AG04450 (cell line): ENCODE results near the gene ABCC3. TPM values are rescaled to one million over a fixed set of nuclear protein-coding genes. Genes with fewer than 3 reads are reported as not detected.

Experiments used
- CTCF ChIA-PET: fragments of 300-600, 350-600 bp; formaldehyde crosslinking; extraction: SDS; loops from one replicate; lab custom pipeline; 2022; ENCODE audit warnings: antibody characterized with exemption, inconsistent platforms; lab: Charles Lee
- POLR2A ChIA-PET: fragments of 350-600 bp; formaldehyde crosslinking; extraction: SDS; loops from one replicate; lab custom pipeline; 2021; ENCODE audit warnings: antibody characterized with exemption, inconsistent platforms; lab: Yijun Ruan, JAX
- DNase-seq: peaks from one replicate; pipeline ENCODE4 v3.0.0-alpha.2; 2011; ENCODE audit warnings: low read depth, low spot score
- H3K27ac ChIP-seq: one replicate; pipeline ENCODE4 v1.5.1; 2012; ENCODE audit warnings: low read depth, low read length, control low read depth
- H3K27me3 ChIP-seq: one replicate; pipeline ENCODE4 v1.6.0; 2012; ENCODE audit warnings: low read length; ENCODE audit not compliant: control insufficient read depth, insufficient read depth
- H3K4me3 ChIP-seq: 2 replicates; pipeline ENCODE4 v1.5.1; 2011; ENCODE audit warnings: mild to moderate bottlenecking, low read depth, low read length, control low read depth
- H3K9me3 ChIP-seq: 2 replicates; pipeline ENCODE4 v1.5.1; 2012; ENCODE audit warnings: low read length; ENCODE audit not compliant: control insufficient read depth, insufficient read depth
- polyA plus RNA-seq: library from polyadenylated mRNA; depleted of rRNA; stranded (reverse); fragments of >200 nt; gene quantifications from 2 replicates; pipeline ENCODE4 v1.2.3, GENCODE V29; 2011
- TF ChIP-seq, protein P1 (sequence below): IDR thresholded peaks from 2 replicates; pipeline ENCODE4 v1.5.1; 2011; ENCODE audit warnings: low read depth, low read length, control low read depth, inconsistent platforms

The ABCC3 gene
- polyA plus RNA-seq, 1 experiment, result 21.7 TPM

DNA sequence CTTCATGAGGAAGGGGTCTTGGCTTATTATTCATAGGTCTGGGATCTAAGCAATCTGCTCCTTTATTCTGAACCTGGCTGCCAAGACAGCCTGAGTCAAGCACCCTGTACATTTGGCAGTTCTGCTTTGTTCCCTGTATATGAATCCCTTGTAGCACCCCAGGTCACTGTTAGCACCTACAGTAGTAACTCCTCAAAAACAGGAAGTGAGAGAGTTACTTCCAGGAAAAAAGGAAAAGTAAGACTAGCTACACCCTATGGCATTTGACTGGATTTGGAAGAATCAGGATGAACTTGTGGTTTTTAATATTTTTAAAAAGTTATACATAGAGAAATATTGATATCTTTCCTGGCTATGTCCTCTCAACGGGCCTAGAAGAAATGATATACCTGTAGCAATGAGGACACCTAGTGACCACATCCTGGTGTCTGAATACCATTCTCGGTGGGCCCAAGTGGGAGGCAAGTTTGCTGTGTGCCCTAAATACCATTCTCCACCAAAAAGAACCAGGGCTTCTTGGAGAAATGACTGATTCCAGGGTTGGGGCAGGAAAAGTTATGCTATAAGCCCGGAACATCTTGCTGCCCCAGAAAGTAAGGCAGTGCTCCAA, 63.1 kb downstream of the ABCC3 start:
- TF ChIP-seq, protein P1, sequence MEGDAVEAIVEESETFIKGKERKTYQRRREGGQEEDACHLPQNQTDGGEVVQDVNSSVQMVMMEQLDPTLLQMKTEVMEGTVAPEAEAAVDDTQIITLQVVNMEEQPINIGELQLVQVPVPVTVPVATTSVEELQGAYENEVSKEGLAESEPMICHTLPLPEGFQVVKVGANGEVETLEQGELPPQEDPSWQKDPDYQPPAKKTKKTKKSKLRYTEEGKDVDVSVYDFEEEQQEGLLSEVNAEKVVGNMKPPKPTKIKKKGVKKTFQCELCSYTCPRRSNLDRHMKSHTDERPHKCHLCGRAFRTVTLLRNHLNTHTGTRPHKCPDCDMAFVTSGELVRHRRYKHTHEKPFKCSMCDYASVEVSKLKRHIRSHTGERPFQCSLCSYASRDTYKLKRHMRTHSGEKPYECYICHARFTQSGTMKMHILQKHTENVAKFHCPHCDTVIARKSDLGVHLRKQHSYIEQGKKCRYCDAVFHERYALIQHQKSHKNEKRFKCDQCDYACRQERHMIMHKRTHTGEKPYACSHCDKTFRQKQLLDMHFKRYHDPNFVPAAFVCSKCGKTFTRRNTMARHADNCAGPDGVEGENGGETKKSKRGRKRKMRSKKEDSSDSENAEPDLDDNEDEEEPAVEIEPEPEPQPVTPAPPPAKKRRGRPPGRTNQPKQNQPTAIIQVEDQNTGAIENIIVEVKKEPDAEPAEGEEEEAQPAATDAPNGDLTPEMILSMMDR, result no peak
- Histone ChIP-seq H3K27me3 (no peaks in the 10 kb centered on the region), H3K4me3 (no peak overlapping the region), H3K9me3 (no peaks in the 10 kb centered on the region), H3K27ac (no peak overlapping the region)
- no peak for DNase-seq
- ChIA-PET CTCF (interaction anchor here (0.6 to 8.4 kb wide), 3 partner anchors 8 to 148 kb away, joined by 4 to 192 read pairs (median 53); partner anchors contain the start of gene SPATA20), POLR2A (no interaction called here)

DNA sequence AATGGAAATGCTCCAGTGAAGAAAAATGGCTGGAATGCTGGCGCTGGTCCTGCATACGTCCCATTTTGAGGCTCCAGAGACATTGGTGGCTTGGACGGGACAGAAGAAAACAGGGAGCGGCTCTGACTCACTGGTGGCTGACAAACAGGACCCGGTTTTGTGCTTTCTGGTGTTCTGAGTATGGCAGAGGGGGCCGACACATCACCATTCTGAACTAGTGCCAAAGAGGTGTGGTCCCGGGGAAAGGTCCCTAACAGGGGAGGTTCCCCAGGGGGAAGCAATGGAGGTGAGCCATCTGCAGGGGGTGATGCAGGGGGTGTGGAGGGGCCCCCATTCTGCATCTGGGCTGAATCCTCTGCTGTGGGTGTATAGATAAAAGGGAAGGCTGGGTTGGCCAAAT, 64.7 kb downstream of the ABCC3 start:
- POLR2A ChIA-PET, result interaction anchor here (0.7 kb wide), 1 partner anchor 20 kb away, joined by 3 read pairs; the partner anchor contains the start of gene LUC7L3
- no peak for DNase-seq
- no peak overlapping the region for H3K4me3 ChIP-seq
- H3K27me3 ChIP-seq, result no peaks in the 10 kb centered on the region
- no peaks in the 10 kb centered on the region for H3K9me3 ChIP-seq
- TF ChIP-seq, protein P1, result no peak
- no peak overlapping the region for H3K27ac ChIP-seq
- CTCF ChIA-PET, result no interaction called here

DNA sequence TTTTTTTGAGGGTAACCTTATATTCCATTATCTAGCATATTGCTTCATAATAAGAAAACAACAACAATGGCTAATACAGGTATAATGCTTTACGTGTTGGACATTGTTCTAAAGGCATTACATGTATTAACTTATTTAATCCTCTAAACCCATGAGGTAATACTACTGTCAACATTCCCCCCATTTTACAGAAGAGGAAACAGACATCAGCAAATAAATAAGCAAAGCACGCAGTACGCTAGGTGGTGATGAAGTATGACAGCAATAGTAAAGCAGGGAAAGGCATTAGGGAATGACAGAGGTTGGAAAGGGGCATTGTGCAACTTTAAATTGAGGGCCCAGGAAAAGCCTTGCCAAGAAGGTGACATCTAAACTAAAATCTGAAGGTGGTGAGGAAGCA, 68.5 kb downstream of the ABCC3 start:
- Histone ChIP-seq H3K4me3 (no peak overlapping the region), H3K27ac (no peak overlapping the region), H3K27me3 (no peaks in the 10 kb centered on the region), H3K9me3 (no peaks in the 10 kb centered on the region)
- TF ChIP-seq, protein P1, result no peak
- DNase-seq, result no peak
- POLR2A ChIA-PET, result no interaction called here
- CTCF ChIA-PET, result interaction anchor here (0.6 to 4.3 kb wide), 4 partner anchors 7 to 153 kb away, joined by 4 to 53 read pairs (median 24); no protein-coding TSS in a partner anchor

DNA sequence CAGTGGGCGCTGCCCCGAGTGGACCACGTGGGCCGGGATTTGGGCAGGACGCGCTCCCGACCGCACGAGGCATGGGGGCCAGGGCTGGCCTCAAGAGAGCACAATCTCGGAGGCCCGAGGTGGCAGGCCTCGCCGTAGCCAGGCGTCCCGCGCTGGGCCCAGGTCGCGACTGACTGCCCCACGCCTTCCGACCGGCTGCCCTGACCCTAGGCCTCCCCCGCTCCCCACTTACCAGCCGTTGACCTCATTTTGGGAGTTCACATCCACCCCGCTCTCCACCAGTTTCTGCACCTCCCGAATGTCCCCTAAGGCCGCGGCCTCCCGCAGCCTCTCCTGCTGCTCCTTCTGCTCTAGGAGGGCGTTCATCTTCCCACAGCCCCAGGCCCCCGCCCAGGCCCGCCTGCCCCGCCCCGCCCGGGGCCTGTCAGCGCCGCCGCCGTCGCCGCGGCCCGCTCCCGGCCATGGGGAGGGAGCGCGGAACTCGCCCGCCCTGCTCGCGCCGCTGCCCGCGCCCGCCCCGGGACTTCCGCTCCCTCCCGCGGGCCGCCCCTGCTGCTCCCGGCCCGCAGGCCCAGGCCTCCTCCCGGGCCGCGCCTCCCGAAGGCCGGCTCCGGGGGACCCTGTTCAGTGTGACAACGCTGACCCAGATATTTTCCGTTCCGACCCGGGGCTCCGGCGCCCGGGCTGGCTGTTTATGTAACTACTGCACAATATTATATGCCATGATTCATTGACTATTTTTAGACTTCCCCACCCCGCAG, 72.8 kb downstream of the ABCC3 start, which contains the start of gene ANKRD40:
Gene ANKRD40, minus strand, starts transcription at position 626 of the 761 bp plus-strand sequence. Its CDS starts 260 bp downstream, at position 366.
- ChIA-PET CTCF (interaction anchor here (0.6 to 4.3 kb wide), 5 partner anchors 12 to 210 kb away, joined by 3 to 53 read pairs (median 10); no protein-coding TSS in a partner anchor), POLR2A (interaction anchor here (0.6 to 3.3 kb wide), 6 partner anchors 12 to 165 kb away, joined by 3 to 19 read pairs (median 8); partner anchors contain the start of gene LUC7L3)
- Histone ChIP-seq H3K9me3 (no peaks in the 10 kb centered on the region), H3K4me3 (peak within 1 kb of the TSS; percentile 89), H3K27me3 (no peaks in the 10 kb centered on the region), H3K27ac (peak within 1 kb of the TSS; percentile 93)
- TF ChIP-seq, protein P1, result no peak
- peak; percentile 79 for DNase-seq
